Measurements from ENCODE around the gene PAX7.
"Not testable (repeated sequence)": the region's sequence is repeated elsewhere in the genome, so short reads cannot be mapped to it uniquely, and the experiment has no call there.

The PAX7 gene

GRCh38 chr1:18630511-18631495, at the start of gene PAX7:
PAX7 (plus strand) TSS chr1:18630846; CDS start chr1:18631604, 758 bp downstream.
- DNase-seq: no peak

GRCh38 chr1:18581420-18581880, 49.2 kb upstream of the PAX7 start:
- DNase-seq: peak; percentile 22

- DNase-seq: no peak
Measured at GRCh38 chr1:18582890-18583289, 47.8 kb upstream of the PAX7 start.

GRCh38 chr1:18583326-18583941, 47.2 kb upstream of the PAX7 start:
- no peak for DNase-seq

GRCh38 chr1:18586016-18586415, 44.6 kb upstream of the PAX7 start:
- not testable (repeated sequence) for DNase-seq

- no peak for DNase-seq
Measured at GRCh38 chr1:18588093-18588492, 42.6 kb upstream of the PAX7 start.

- no peak for DNase-seq
Measured at GRCh38 chr1:18592368-18592767, 38.3 kb upstream of the PAX7 start.

- DNase-seq: peak; percentile 61
Measured at GRCh38 chr1:18597160-18598042, 33.2 kb upstream of the PAX7 start.

GRCh38 chr1:18599086-18599485, 31.6 kb upstream of the PAX7 start:
- no peak for DNase-seq

- DNase-seq: no peak
Measured at GRCh38 chr1:18599704-18600103, 30.9 kb upstream of the PAX7 start.

GRCh38 chr1:18602533-18603211, 28.0 kb upstream of the PAX7 start:
- no peak for DNase-seq

GRCh38 chr1:18603212-18603852, 27.3 kb upstream of the PAX7 start:
- no peak for DNase-seq

- no peak for DNase-seq
Measured at GRCh38 chr1:18606443-18607288, 24.0 kb upstream of the PAX7 start.

GRCh38 chr1:18607289-18607760, 23.3 kb upstream of the PAX7 start:
- no peak for DNase-seq

GRCh38 chr1:18608534-18608933, 22.1 kb upstream of the PAX7 start:
- no peak for DNase-seq

- DNase-seq: no peak
Measured at GRCh38 chr1:18611311-18611710, 19.3 kb upstream of the PAX7 start.

- DNase-seq: no peak
Measured at GRCh38 chr1:18612073-18612472, 18.6 kb upstream of the PAX7 start.

- no peak for DNase-seq
Measured at GRCh38 chr1:18614069-18614735, 16.4 kb upstream of the PAX7 start.

GRCh38 chr1:18618546-18619466, 11.8 kb upstream of the PAX7 start:
- no peak for DNase-seq
